ENCODE data around the gene HMG20A.

DNA sequence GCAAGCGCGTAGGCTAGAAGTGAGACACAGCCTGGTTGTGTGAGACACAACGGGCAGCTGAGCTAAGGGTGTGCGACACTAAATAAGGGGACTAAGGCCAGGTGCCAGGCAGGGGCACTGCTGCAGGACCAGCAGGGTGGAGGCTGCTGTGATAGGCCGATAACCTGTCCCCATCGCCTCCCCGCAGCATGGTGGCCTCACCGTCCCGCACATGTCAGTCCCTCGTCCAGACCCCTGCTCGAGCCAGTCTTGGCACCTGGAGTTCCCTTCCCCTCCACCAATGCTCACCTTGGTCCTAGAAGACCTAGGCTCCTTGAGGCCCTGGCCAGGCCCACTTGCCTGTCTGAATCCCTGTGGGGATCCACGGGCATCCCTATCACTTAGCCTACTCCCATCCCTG is 96.1 kb downstream of the HMG20A start:
- no peak for TF ChIP-seq POLR2A (IDR thresholded peaks at IDR 0.05; ENCODE audit: low read depth, low read length)
- TF ChIP-seq TAF1 (IDR thresholded peaks at IDR 0.05; ENCODE audit: borderline replicate concordance, low read depth, low read length) = no peak
- TF ChIP-seq POLR2AphosphoS5 (IDR thresholded peaks at IDR 0.05; ENCODE audit: low read depth, low read length) = no peak

All from GM12892 (cell line).